PC-3 (cell line): Measurements from ENCODE around the gene UVSSA. TPM values are rescaled to one million over a fixed set of nuclear protein-coding genes. Genes with fewer than 3 reads are reported as not detected.

ENCODE experiments used
- ATAC-seq: fragments of 200-7000 bp; cut with Tn5 transposase; 2 replicates; pipeline ENCODE4 v1.9.1; 2020; ENCODE audit warnings: mild to moderate bottlenecking, moderate library complexity
- BruUV-seq: library from RNA; stranded (reverse); fragments of 400-500 nt; replicated peaks from 2 replicates; lab custom pipeline; 2021; lab: Mats Ljungman, UMichigan
- CTCF ChIA-PET: fragments of 300-600 bp; sonication (Branson Sonifier 250); formaldehyde crosslinking; loops from one replicate; lab custom pipeline; 2022; ENCODE audit warnings: antibody characterized with exemption; lab: Charles Lee
- POLR2A ChIA-PET: fragments of 300-600 bp; sonication (Branson Sonifier 250); formaldehyde crosslinking; loops from one replicate; lab custom pipeline; 2022; ENCODE audit warnings: antibody characterized with exemption; ENCODE audit not compliant: unreplicated experiment; lab: Charles Lee
- DNase-seq: peaks from one replicate; pipeline ENCODE4 v3.0.0-alpha.2; 2015
- H2AFZ ChIP-seq: fragments of 300-600 bp; sonication (generic); 2 replicates; pipeline ENCODE4 v1.6.0; 2016; ENCODE audit warnings: antibody characterized with exemption, low read length
- H3F3A ChIP-seq: fragments of 300-600 bp; sonication (generic); one replicate; pipeline ENCODE4 v1.6.0; 2017; ENCODE audit warnings: antibody characterized with exemption, low read length, control low read depth, mild to moderate bottlenecking; ENCODE audit not compliant: unreplicated experiment
- H3K27ac ChIP-seq: fragments of 300-600 bp; sonication (generic); 2 replicates; pipeline ENCODE4 v1.5.1; 2016; ENCODE audit warnings: mild to moderate bottlenecking, low read length
- H3K27me3 ChIP-seq: fragments of 300-600 bp; sonication (generic); 2 replicates; pipeline ENCODE4 v1.6.1; 2016; ENCODE audit warnings: low read length, mixed read lengths
- H3K36me3 ChIP-seq: fragments of 300-600 bp; sonication (generic); 2 replicates; pipeline ENCODE4 v1.6.1; 2016; ENCODE audit warnings: low read depth, mixed run types, low read length, mixed read lengths
- H3K4me1 ChIP-seq: fragments of 300-600 bp; sonication (generic); 2 replicates; pipeline ENCODE4 v1.5.1; 2016; ENCODE audit warnings: low read length; ENCODE audit not compliant: insufficient read depth
- H3K4me2 ChIP-seq: fragments of 300-600 bp; sonication (generic); 2 replicates; pipeline ENCODE4 v1.6.0; 2016; ENCODE audit warnings: low read length
- H3K4me3 ChIP-seq: fragments of 300-600 bp; sonication (generic); 2 replicates; pipeline ENCODE4 v1.5.1; 2016; ENCODE audit warnings: mild to moderate bottlenecking, low read length, mixed read lengths
- H3K79me2 ChIP-seq: fragments of 300-600 bp; sonication (generic); 2 replicates; pipeline ENCODE4 v1.6.1; 2017; ENCODE audit warnings: low read length, mixed read lengths
- H3K9ac ChIP-seq: fragments of 300-600 bp; sonication (generic); 2 replicates; pipeline ENCODE4 v1.6.0; 2016; ENCODE audit warnings: mild to moderate bottlenecking, low read length
- H3K9me2 ChIP-seq: fragments of 300-600 bp; sonication (generic); replicated peaks from 2 replicates; pipeline ENCODE4 v1.6.1; 2016; ENCODE audit warnings: mixed run types, low read length, mixed read lengths
- H3K9me3 ChIP-seq: fragments of 300-600 bp; sonication (generic); 2 replicates; pipeline ENCODE4 v1.6.1; 2016; ENCODE audit warnings: low read length, mixed read lengths
- H4K20me1 ChIP-seq: fragments of 300-600 bp; sonication (generic); 2 replicates; pipeline ENCODE4 v1.6.1; 2016; ENCODE audit warnings: low read length, mixed read lengths
- CTCF ChIP-seq: fragments of 300-600 bp; sonication (generic); conservative IDR thresholded peaks from 2 replicates; pipeline ENCODE4 v1.5.1; 2017; ENCODE audit warnings: antibody characterized with exemption, low read depth, mild to moderate bottlenecking, low read length
- EZH2 ChIP-seq: fragments of 300-600 bp; sonication (generic); IDR thresholded peaks from one replicate; pipeline ENCODE4 v1.6.1; 2017; ENCODE audit warnings: antibody characterized with exemption, mild to moderate bottlenecking, low read length; ENCODE audit not compliant: unreplicated experiment
- EZH2phosphoT487 ChIP-seq: fragments of 300-600 bp; sonication (generic); IDR thresholded peaks from 2 replicates; pipeline ENCODE4 v1.6.1; 2018; ENCODE audit warnings: mild to moderate bottlenecking, antibody characterized with exemption, low read length, borderline replicate concordance
- intact Hi-C: fragments of 100-400 bp; cut with micrococcal nuclease; formaldehyde crosslinking; loops from 2 replicates; pipeline ENCODE4 v1.9.0; 2023
- total RNA-seq: library from RNA; depleted of rRNA; stranded (reverse); fragments of >200 nt; gene quantifications from 2 replicates; pipeline ENCODE4 v1.2.3, GENCODE V29; 2014

Gene UVSSA
- total RNA-seq, 1 experiment from 2014 or later: 6.2 TPM

- Histone ChIP-seq H4K20me1 (no peaks in the 10 kb centered on the region), H3K27ac (no peak overlapping the region), H3K4me2 (no peak overlapping the region), H3K79me2 (no peaks in the 10 kb centered on the region), H2AFZ (no peak overlapping the region), H3K9ac (no peak overlapping the region), H3K9me3 (no peaks in the 10 kb centered on the region), H3K4me3 (no peak overlapping the region), H3K27me3 (peaks cover 14% of the 10 kb centered on the region), H3K36me3 (no peaks in the 10 kb centered on the region), H3K9me2 (no peaks in the 10 kb centered on the region), H3K4me1 (no peaks in the 10 kb centered on the region), H3F3A (no peaks in the 10 kb centered on the region)
- CTCF ChIA-PET: no interaction called here
- TF ChIP-seq EZH2 (no peak), EZH2phosphoT487 (no peak), CTCF (no peak)
- no peak for DNase-seq
- intact Hi-C loops: no loop called here
- ATAC-seq: no peak
- no TSS peak for BruUV-seq
- POLR2A ChIA-PET: no interaction called here
Measured at GRCh38 chr4:1398681-1399507, 51.9 kb downstream of the UVSSA start.

- ATAC-seq (no peak), DNase-seq (no peak)
- no peak overlapping the region for H2AFZ ChIP-seq
- H3K4me3 ChIP-seq: no peak overlapping the region
- no peaks in the 10 kb centered on the region for H3F3A ChIP-seq
- no peaks in the 10 kb centered on the region for H3K4me1 ChIP-seq
- intact Hi-C loops: no loop called here
- no peaks in the 10 kb centered on the region for H3K9me2 ChIP-seq
- no TSS peak for BruUV-seq
- no peak overlapping the region for H3K27ac ChIP-seq
- peaks cover 14% of the 10 kb centered on the region for H3K27me3 ChIP-seq
- TF ChIP-seq EZH2phosphoT487 (no peak), CTCF (no peak), EZH2 (no peak)
- no peaks in the 10 kb centered on the region for H4K20me1 ChIP-seq
- no peak overlapping the region for H3K9ac ChIP-seq
- H3K4me2 ChIP-seq: no peak overlapping the region
- CTCF ChIA-PET: no interaction called here
- POLR2A ChIA-PET: no interaction called here
- no peaks in the 10 kb centered on the region for H3K36me3 ChIP-seq
- no peaks in the 10 kb centered on the region for H3K9me3 ChIP-seq
- no peaks in the 10 kb centered on the region for H3K79me2 ChIP-seq
Measured at GRCh38 chr4:1399508-1400190, 52.6 kb downstream of the UVSSA start.
